H9 (cell line): ENCODE data around the gene ZNF618. TPM values are rescaled to one million over a fixed set of nuclear protein-coding genes. Genes with fewer than 3 reads are reported as not detected.

Experiments used
- DNase-seq: peaks from one replicate; pipeline ENCODE4 v3.0.0-alpha.2; 2017
- H2AFZ ChIP-seq: one replicate; pipeline ENCODE4 v1.6.1; 2013; ENCODE audit warnings: mild to moderate bottlenecking, low read length, control low read depth, moderate library complexity
- H2AK5ac ChIP-seq: 2 replicates; pipeline ENCODE4 v1.6.1; 2013; ENCODE audit warnings: low read length, control low read depth, mixed read lengths; ENCODE audit not compliant: insufficient read length
- H2BK120ac ChIP-seq: one replicate; pipeline ENCODE4 v1.6.1; 2013; ENCODE audit warnings: low read depth, mild to moderate bottlenecking, low read length, control low read depth, inconsistent platforms; ENCODE audit not compliant: poor library complexity, severe bottlenecking
- H2BK12ac ChIP-seq: 2 replicates; pipeline ENCODE4 v1.6.1; 2013; ENCODE audit warnings: low read length, control low read depth, mixed read lengths, low read depth; ENCODE audit not compliant: insufficient read length
- H2BK15ac ChIP-seq: 2 replicates; pipeline ENCODE4 v1.6.1; 2013; ENCODE audit warnings: low read depth, low read length, control low read depth
- H2BK20ac ChIP-seq: one replicate; pipeline ENCODE4 v1.6.1; 2013; ENCODE audit warnings: low read depth, mild to moderate bottlenecking, low read length, control low read depth, inconsistent platforms; ENCODE audit not compliant: poor library complexity, severe bottlenecking
- H2BK5ac ChIP-seq: 2 replicates; pipeline ENCODE4 v1.6.1; 2013; ENCODE audit warnings: low read length, control low read depth, mixed read lengths; ENCODE audit not compliant: insufficient read length
- H3K14ac ChIP-seq: 2 replicates; pipeline ENCODE4 v1.6.1; 2013; ENCODE audit warnings: low read length, control low read depth; ENCODE audit not compliant: insufficient read depth
- H3K18ac ChIP-seq: 2 replicates; pipeline ENCODE4 v1.6.1; 2013; ENCODE audit warnings: low read depth, mild to moderate bottlenecking, mixed read lengths, low read length, control low read depth; ENCODE audit not compliant: insufficient read length
- H3K23ac ChIP-seq: 2 replicates; pipeline ENCODE4 v1.6.1; 2013; ENCODE audit warnings: low read length, control low read depth, mixed read lengths, low read depth; ENCODE audit not compliant: insufficient read length
- H3K23me2 ChIP-seq: 2 replicates; pipeline ENCODE4 v1.6.1; 2013; ENCODE audit warnings: low read depth, mild to moderate bottlenecking, mixed read lengths, low read length, control low read depth; ENCODE audit not compliant: insufficient read length, poor library complexity, severe bottlenecking
- H3K27ac ChIP-seq: 2 replicates; pipeline ENCODE4 v1.5.1; 2013; ENCODE audit warnings: low read length, control low read depth, mixed read lengths, low read depth; ENCODE audit not compliant: insufficient read length
- H3K27me3 ChIP-seq: 2 replicates; pipeline ENCODE4 v1.6.1; 2013; ENCODE audit warnings: low read length, control low read depth, inconsistent platforms; ENCODE audit not compliant: insufficient read depth
- H3K4ac ChIP-seq: 2 replicates; pipeline ENCODE4 v1.6.1; 2013; ENCODE audit warnings: low read depth, mild to moderate bottlenecking, control low read depth, inconsistent platforms, low read length, moderate library complexity
- H3K4me1 ChIP-seq: 2 replicates; pipeline ENCODE4 v1.6.1; 2013; ENCODE audit warnings: low read length, control low read depth, inconsistent platforms; ENCODE audit not compliant: insufficient read depth
- H3K4me2 ChIP-seq: 2 replicates; pipeline ENCODE4 v1.6.1; 2013; ENCODE audit warnings: low read length, control low read depth, mixed read lengths; ENCODE audit not compliant: insufficient read length, insufficient read depth
- H3K56ac ChIP-seq: 2 replicates; pipeline ENCODE4 v1.6.1; 2013; ENCODE audit warnings: low read depth, mild to moderate bottlenecking, mixed read lengths, low read length, control low read depth; ENCODE audit not compliant: insufficient read length
- H3K79me1 ChIP-seq: 2 replicates; pipeline ENCODE4 v1.6.1; 2013; ENCODE audit warnings: low read depth, mild to moderate bottlenecking, moderate library complexity, low read length, control low read depth, inconsistent platforms; ENCODE audit not compliant: insufficient read depth, poor library complexity, severe bottlenecking
- H3K79me2 ChIP-seq: 2 replicates; pipeline ENCODE4 v1.6.1; 2013; ENCODE audit warnings: low read length, control low read depth, inconsistent platforms; ENCODE audit not compliant: insufficient read depth
- H3K9ac ChIP-seq: 2 replicates; pipeline ENCODE4 v1.6.1; 2013; ENCODE audit warnings: low read length, control low read depth, mixed read lengths; ENCODE audit not compliant: insufficient read length; ENCODE audit errors: extremely low read depth
- H3K9me3 ChIP-seq: one replicate; pipeline ENCODE4 v1.6.1; 2013; ENCODE audit warnings: low read depth, low read length, inconsistent platforms; ENCODE audit not compliant: control insufficient read depth
- H3T11ph ChIP-seq: one replicate; pipeline ENCODE4 v1.6.1; 2013; ENCODE audit warnings: mild to moderate bottlenecking, low read length, control low read depth, inconsistent platforms
- H4K20me1 ChIP-seq: one replicate; pipeline ENCODE4 v1.6.1; 2013; ENCODE audit not compliant: control insufficient read depth, insufficient read length, insufficient read depth
- H4K5ac ChIP-seq: 2 replicates; pipeline ENCODE4 v1.6.1; 2013; ENCODE audit warnings: low read depth, mild to moderate bottlenecking, mixed read lengths, low read length, control low read depth; ENCODE audit not compliant: insufficient read length
- H4K8ac ChIP-seq: replicated peaks from 2 replicates; pipeline ENCODE4 v1.6.1; 2013; ENCODE audit warnings: low read length, control low read depth, mixed read lengths, low read depth; ENCODE audit not compliant: insufficient read length
- H4K91ac ChIP-seq: 2 replicates; pipeline ENCODE4 v1.6.1; 2013; ENCODE audit warnings: low read depth, mild to moderate bottlenecking, moderate library complexity, mixed read lengths, low read length, control low read depth; ENCODE audit not compliant: insufficient read length
- H3K27ac Mint-ChIP-seq, 3 experiments: 2 replicates in 2 of 3; 3 replicates in 1 of 3; pipeline ENCODE4 v1.8.0; 2020 to 2021; ENCODE audit warnings: mixed read lengths in 3 of 3, mild to moderate bottlenecking in 1 of 3, moderate library complexity in 1 of 3
- H3K27me3 Mint-ChIP-seq: 2 replicates; pipeline ENCODE4 v1.8.0; 2021; ENCODE audit warnings: low read depth, mild to moderate bottlenecking, moderate library complexity, mixed read lengths
- H3K36me3 Mint-ChIP-seq, 3 experiments: 2 replicates in 2 of 3; 3 replicates in 1 of 3; pipeline ENCODE4 v1.8.0; 2020 to 2021; ENCODE audit warnings: low read depth in 3 of 3, mixed read lengths in 3 of 3; ENCODE audit not compliant: insufficient read depth in 1 of 3
- H3K4me1 Mint-ChIP-seq, 2 experiments: 2 replicates each; pipeline ENCODE4 v1.8.0; 2020; ENCODE audit warnings: mixed read lengths in 2 of 2
- H3K4me3 Mint-ChIP-seq, 2 experiments: 2 replicates in 1 of 2; 3 replicates in 1 of 2; pipeline ENCODE4 v1.8.0; 2020 to 2021; ENCODE audit warnings: mild to moderate bottlenecking in 2 of 2, mixed read lengths in 2 of 2, moderate library complexity in 1 of 2
- H3K9me3 Mint-ChIP-seq, 2 experiments: 2 replicates in 1 of 2; 3 replicates in 1 of 2; pipeline ENCODE4 v1.8.0; 2020; ENCODE audit warnings: mild to moderate bottlenecking in 2 of 2, mixed read lengths in 2 of 2, moderate library complexity in 1 of 2
- WGBS: extraction: QIAGEN DNeasy Blood & Tissue Kit; methylation state at CpG from one replicate; pipeline ENCODE4 v1.1.7; 2013; ENCODE audit warnings: missing lambda C conversion rate, low lambda C conversion rate, mixed read lengths; ENCODE audit not compliant: insufficient read length; ENCODE audit errors: extremely low coverage; 5-methylcytosine and 5-hydroxymethylcytosine counted together
- total RNA-seq: library from RNA; stranded (reverse); gene quantifications from 2 replicates; pipeline ENCODE4 v1.2.1, GENCODE V29; 2021
- TF ChIP-seq, protein P1 (sequence below): fragments of 200-600 bp; sonication (generic); conservative IDR thresholded peaks from 3 replicates; pipeline ENCODE4 v1.8.0; 2021; ENCODE audit warnings: antibody characterized with exemption, mild to moderate bottlenecking

ZNF618 gene
- total RNA-seq, 1 experiment from 2014 or later: 13.6 TPM

- H3K4me2 ChIP-seq: no peak overlapping the region
- H3T11ph ChIP-seq: no peak overlapping the region
- H3K4ac ChIP-seq: no peak overlapping the region
- no peaks in the 10 kb centered on the region for H3K79me1 ChIP-seq
- no peaks in the 10 kb centered on the region for H3K9me3 ChIP-seq
- H3K27ac Mint-ChIP-seq: peak overlapping the region in 1 of 3 experiments; percentile 64; a peak in 2 of 7 replicates
- TF ChIP-seq, protein P1, sequence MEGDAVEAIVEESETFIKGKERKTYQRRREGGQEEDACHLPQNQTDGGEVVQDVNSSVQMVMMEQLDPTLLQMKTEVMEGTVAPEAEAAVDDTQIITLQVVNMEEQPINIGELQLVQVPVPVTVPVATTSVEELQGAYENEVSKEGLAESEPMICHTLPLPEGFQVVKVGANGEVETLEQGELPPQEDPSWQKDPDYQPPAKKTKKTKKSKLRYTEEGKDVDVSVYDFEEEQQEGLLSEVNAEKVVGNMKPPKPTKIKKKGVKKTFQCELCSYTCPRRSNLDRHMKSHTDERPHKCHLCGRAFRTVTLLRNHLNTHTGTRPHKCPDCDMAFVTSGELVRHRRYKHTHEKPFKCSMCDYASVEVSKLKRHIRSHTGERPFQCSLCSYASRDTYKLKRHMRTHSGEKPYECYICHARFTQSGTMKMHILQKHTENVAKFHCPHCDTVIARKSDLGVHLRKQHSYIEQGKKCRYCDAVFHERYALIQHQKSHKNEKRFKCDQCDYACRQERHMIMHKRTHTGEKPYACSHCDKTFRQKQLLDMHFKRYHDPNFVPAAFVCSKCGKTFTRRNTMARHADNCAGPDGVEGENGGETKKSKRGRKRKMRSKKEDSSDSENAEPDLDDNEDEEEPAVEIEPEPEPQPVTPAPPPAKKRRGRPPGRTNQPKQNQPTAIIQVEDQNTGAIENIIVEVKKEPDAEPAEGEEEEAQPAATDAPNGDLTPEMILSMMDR: no peak
- no peak overlapping the region for H3K4me3 Mint-ChIP-seq
- H3K4me1 ChIP-seq: peaks cover 4% of the 10 kb centered on the region; the same call in 1 of the 2 replicates
- no peak overlapping the region for H4K91ac ChIP-seq
- H2BK15ac ChIP-seq: no peak overlapping the region
- DNase-seq: no peak
- H4K5ac ChIP-seq: no peak overlapping the region
- no peak overlapping the region for H2BK5ac ChIP-seq
- H3K79me2 ChIP-seq: peaks cover 2% of the 10 kb centered on the region; the same call in 1 of the 2 replicates
- no peak overlapping the region for H2AFZ ChIP-seq
- H2AK5ac ChIP-seq: no peak overlapping the region
- H3K36me3 Mint-ChIP-seq: peaks cover 0 to 5% (median 1%) of the 10 kb centered on the region in 3 experiments; a peak in 3 of 7 replicates
- no peak overlapping the region for H3K18ac ChIP-seq
- H3K14ac ChIP-seq: no peak overlapping the region
- H3K27me3 ChIP-seq: no peaks in the 10 kb centered on the region
- no peaks in the 10 kb centered on the region for H4K20me1 ChIP-seq
- no peak overlapping the region for H3K9ac ChIP-seq
- H3K23me2 ChIP-seq: no peaks in the 10 kb centered on the region
- H3K27me3 Mint-ChIP-seq: no peaks in the 10 kb centered on the region; the same call in 1 of the 2 replicates
- H2BK120ac ChIP-seq: no peak overlapping the region
- no peaks in the 10 kb centered on the region for H3K9me3 Mint-ChIP-seq
- no peak overlapping the region for H2BK20ac ChIP-seq
- no peak overlapping the region for H4K8ac ChIP-seq
- no peak overlapping the region for H3K23ac ChIP-seq
- peaks cover 11 to 12% of the 10 kb centered on the region in 2 experiments for H3K4me1 Mint-ChIP-seq
- no peak overlapping the region for H3K27ac ChIP-seq
- WGBS: no CpG with 5 or more reads among the region's 11 CpGs
- no peak overlapping the region for H3K56ac ChIP-seq
- H2BK12ac ChIP-seq: no peak overlapping the region
These were observed 70.5 kb downstream of the ZNF618 start for GRCh38 chr9:113946496-113947115.
